A549 (cell line): ENCODE results near the gene JARID2. TPM values are rescaled to one million over a fixed set of nuclear protein-coding genes. Genes with fewer than 3 reads are reported as not detected.

Experiments used
- ATAC-seq, 2 experiments: fragments of 200-7000 bp in 1 of 2; fragments of >200 bp in 1 of 2; cut with Nextera tagmentation in 1 of 2; cut with Tn5 transposase in 1 of 2; 3 replicates each; pipeline versions ENCODE4 v1.8.0 to v1.9.1; 2018 to 2020; ENCODE audit warnings: mild to moderate bottlenecking in 1 of 2, moderate library complexity in 1 of 2
- CTCF ChIA-PET: fragments of 300-600 bp; sonication (Branson Sonifier 250); formaldehyde crosslinking; extraction: SDS; loops from one replicate; lab custom pipeline; 2021; ENCODE audit warnings: antibody characterized with exemption, inconsistent platforms; lab: Yijun Ruan, JAX
- POLR2A ChIA-PET: fragments of 350-600 bp; formaldehyde crosslinking; extraction: SDS; loops from one replicate; lab custom pipeline; 2021; ENCODE audit warnings: antibody characterized with exemption, inconsistent platforms; lab: Yijun Ruan, JAX
- DNase-seq, 2 experiments: peaks; one replicate each; pipeline versions ENCODE4 v3.0.0 to v3.0.0-alpha.2; 2011 to 2016; ENCODE audit warnings: low read depth in 1 of 2, low spot score in 1 of 2
- FAIRE-seq: peaks from 2 replicates; lab custom pipeline; 2011; peaks lifted over from hg19 to GRCh38; lab: Jason Lieb, UNC
- H3K27ac ChIP-seq, 2 experiments: fragments of >200 bp; sonication (Bioruptor Twin); formaldehyde crosslinking; 3 replicates each; pipeline ENCODE4 v1.5.1; 2016 to 2017
- H3K4me1 ChIP-seq: fragments of >200 bp; sonication (Bioruptor Twin); formaldehyde crosslinking; 3 replicates; pipeline ENCODE4 v1.6.1; 2016
- H3K4me2 ChIP-seq: fragments of >200 bp; sonication (Bioruptor Twin); formaldehyde crosslinking; 3 replicates; pipeline ENCODE4 v1.6.1; 2016
- H3K4me3 ChIP-seq: fragments of >200 bp; sonication (Bioruptor Twin); formaldehyde crosslinking; 3 replicates; pipeline ENCODE4 v1.5.1; 2016
- H3K9me3 ChIP-seq: fragments of >200 bp; sonication (Bioruptor Twin); formaldehyde crosslinking; 3 replicates; pipeline ENCODE4 v1.6.1; 2016
- ATOH8 ChIP-seq: fragments of 250-450 bp; sonication (Bioruptor Pico); IDR thresholded peaks from 2 replicates; pipeline ENCODE4 v1.5.0; 2020; ENCODE audit warnings: low read depth, mild to moderate bottlenecking, moderate library complexity
- BCL3 ChIP-seq: fragments of >200 bp; sonication (Bioruptor Twin); formaldehyde crosslinking; IDR thresholded peaks from 3 replicates; pipeline ENCODE4 v1.6.1; 2016
- BHLHE40 ChIP-seq: IDR thresholded peaks from 2 replicates; pipeline ENCODE4 v1.6.1; 2012; ENCODE audit warnings: low read depth, low read length, inconsistent platforms
- CEBPB ChIP-seq, 2 experiments: fragments of >200 bp in 1 of 2; sonication (Bioruptor Twin) in 1 of 2; formaldehyde crosslinking in 1 of 2; IDR thresholded peaks; 2 replicates each; pipeline ENCODE4 v1.6.1; 2012 to 2016
- CTCF ChIP-seq: fragments of >200 bp; sonication (Bioruptor Twin); formaldehyde crosslinking; IDR thresholded peaks from 3 replicates; pipeline ENCODE4 v1.5.1; 2016
- EHMT2 ChIP-seq: fragments of 200-600 bp; sonication (generic); IDR thresholded peaks from 2 replicates; pipeline ENCODE4 v1.6.1; 2016; ENCODE audit warnings: antibody characterized with exemption, low read depth, mild to moderate bottlenecking, moderate library complexity
- ELK1 ChIP-seq: fragments of 150-350 bp; IDR thresholded peaks from 2 replicates; pipeline ENCODE4 v1.6.1; 2014; ENCODE audit warnings: low read depth, mild to moderate bottlenecking, low read length
- FOSL2 ChIP-seq, 2 experiments: fragments of 450-650 bp in 1 of 2; fragments of >200 bp in 1 of 2; sonication (Bioruptor Twin) in 1 of 2; formaldehyde crosslinking; IDR thresholded peaks; 2 replicates each; pipeline versions ENCODE4 v1.5.0 to v1.6.1; 2016 to 2020; ENCODE audit warnings: mild to moderate bottlenecking in 1 of 2, moderate library complexity in 1 of 2
- HOXB13 ChIP-seq: fragments of 250-450 bp; sonication (Bioruptor Pico); IDR thresholded peaks from 2 replicates; pipeline ENCODE4 v1.5.0; 2020; ENCODE audit warnings: low read depth, mild to moderate bottlenecking, moderate library complexity
- HOXB5 ChIP-seq: fragments of 250-450 bp; sonication (Bioruptor Pico); IDR thresholded peaks from 2 replicates; pipeline ENCODE4 v1.5.0; 2020; ENCODE audit warnings: mild to moderate bottlenecking, moderate library complexity
- KDM1A ChIP-seq: fragments of 200-600 bp; sonication (generic); IDR thresholded peaks from 2 replicates; pipeline ENCODE4 v1.6.1; 2016; ENCODE audit warnings: low read depth, mild to moderate bottlenecking
- KDM5A ChIP-seq: fragments of 200-600 bp; sonication (generic); IDR thresholded peaks from 2 replicates; pipeline ENCODE4 v1.6.1; 2016; ENCODE audit warnings: antibody characterized with exemption, mild to moderate bottlenecking
- MYC ChIP-seq: IDR thresholded peaks from 2 replicates; pipeline ENCODE4 v1.6.1; 2012; ENCODE audit warnings: mild to moderate bottlenecking, inconsistent platforms, low read length, improper control_type of control experiment, borderline replicate concordance
- PBX3 ChIP-seq: IDR thresholded peaks from 2 replicates; pipeline ENCODE4 v1.6.1; 2012
- PHF8 ChIP-seq: fragments of 200-600 bp; sonication (generic); IDR thresholded peaks from 2 replicates; pipeline ENCODE4 v1.6.1; 2016; ENCODE audit warnings: low read depth, mild to moderate bottlenecking, antibody characterized with exemption, moderate library complexity, borderline replicate concordance
- POLR2A ChIP-seq: IDR thresholded peaks from 2 replicates; pipeline ENCODE4 v1.6.1; 2012; ENCODE audit warnings: mild to moderate bottlenecking, low read length
- RARB ChIP-seq: fragments of 250-450 bp; sonication (Bioruptor Pico); IDR thresholded peaks from 2 replicates; pipeline ENCODE4 v1.8.0; 2021; ENCODE audit warnings: mild to moderate bottlenecking, moderate library complexity
- RFX5 ChIP-seq: fragments of 450-650 bp; IDR thresholded peaks from 2 replicates; pipeline ENCODE4 v1.7.1; 2014; ENCODE audit warnings: antibody characterized with exemption, mild to moderate bottlenecking, moderate library complexity
- SMC3 ChIP-seq: fragments of >200 bp; sonication (Bioruptor Twin); formaldehyde crosslinking; IDR thresholded peaks from 3 replicates; pipeline ENCODE4 v1.6.1; 2018; ENCODE audit warnings: inconsistent platforms
- TFCP2L1 ChIP-seq: fragments of 250-450 bp; sonication (Bioruptor Pico); IDR thresholded peaks from 2 replicates; pipeline ENCODE4 v1.5.0; 2021; ENCODE audit warnings: mild to moderate bottlenecking
- USF2 ChIP-seq: fragments of 450-650 bp; IDR thresholded peaks from 2 replicates; pipeline ENCODE4 v1.6.1; 2014; ENCODE audit warnings: antibody characterized with exemption
- ZC3H11A ChIP-seq: fragments of 450-650 bp; IDR thresholded peaks from 2 replicates; pipeline ENCODE4 v1.6.1; 2014; ENCODE audit warnings: antibody characterized with exemption, mild to moderate bottlenecking
- ZFP36 ChIP-seq: fragments of 450-650 bp; IDR thresholded peaks from 2 replicates; pipeline ENCODE4 v1.6.1; 2014; ENCODE audit warnings: borderline replicate concordance; ENCODE audit not compliant: partially characterized antibody
- ZSCAN20 ChIP-seq: fragments of 250-450 bp; sonication (Bioruptor Pico); IDR thresholded peaks from 2 replicates; pipeline ENCODE4 v1.8.0; 2022; ENCODE audit warnings: mild to moderate bottlenecking, moderate library complexity
- WGBS: methylation state at CpG from one replicate; pipeline ENCODE4 v1.1.6; 2017; ENCODE audit errors: missing lambda C conversion rate; 5-methylcytosine and 5-hydroxymethylcytosine counted together
- polyA plus RNA-seq, 4 experiments: library from polyadenylated mRNA; depleted of rRNA in 3 of 4; stranded (reverse); fragments of >200 nt; fragmentation: RNase III in 1 of 4; extraction: RNeasy Plus Mini Kit Qiagen cat#74134 plus additional on column Dnase treatment in 1 of 4; gene quantifications; 2 replicates in 3 of 4; 3 replicates in 1 of 4; pipeline ENCODE4 v1.2.3, GENCODE V29; 2011 to 2017

The JARID2 gene
- polyA plus RNA-seq, 2 of the 4 experiments (the other 2 are of a cell fraction), result 7.8 to 8.3 TPM

GRCh38 chr6:15284743-15285142 lies 38.9 kb downstream of the JARID2 start:
- POLR2A ChIA-PET, result no interaction called here
- Histone ChIP-seq H3K4me2 (peak overlapping the region; percentile 15; the same call in 2 of the 3 replicates), H3K9me3 (no peaks in the 10 kb centered on the region)
- FAIRE-seq, result no peak
- WGBS, result 26% methylated on average over 1 of the region's 1 CpG
- peak in 1 of 2 experiments; percentile 19 for DNase-seq
- TF ChIP-seq BHLHE40, result no peak
- TF ChIP-seq MYC, result no peak
- no peak for TF ChIP-seq FOSL2 (IDR thresholded peaks at IDR 0.05)
- no peak for TF ChIP-seq FOSL2 (CRISPR knock-in tag; IDR thresholded peaks at IDR 0.05)
- TF ChIP-seq BCL3, result no peak
- no peak for TF ChIP-seq PHF8
- no peak for TF ChIP-seq PBX3
- no peak for TF ChIP-seq USF2
- TF ChIP-seq ZC3H11A, result no peak
- no peak for TF ChIP-seq ZSCAN20 (CRISPR knock-in tag)
- TF ChIP-seq KDM1A, result no peak
- TF ChIP-seq HOXB13 (CRISPR knock-in tag), result no peak
- TF ChIP-seq POLR2A, result no peak
- no peak for TF ChIP-seq EHMT2
- TF ChIP-seq SMC3, result no peak
- TF ChIP-seq HOXB5 (CRISPR knock-in tag), result no peak
- no peak for TF ChIP-seq RFX5
- no peak for TF ChIP-seq TFCP2L1 (CRISPR knock-in tag)
- no peak for TF ChIP-seq CTCF
- no peak for TF ChIP-seq CEBPB (IDR thresholded peaks at IDR 0.05)
- TF ChIP-seq, all 56 proteins: peak for 0
- peaks cover 47% of the 10 kb centered on the region for H3K4me1 ChIP-seq
- ATAC-seq, result no peak
- CTCF ChIA-PET, result interaction anchor here (0.7 kb wide), 1 partner anchor 33 kb away, joined by 3 read pairs; no protein-coding TSS in a partner anchor
- H3K4me3 ChIP-seq, result no peak overlapping the region
- peak overlapping the region; percentile 5 to 69; a peak in 4 of 6 replicates for H3K27ac ChIP-seq

- TF ChIP-seq KDM5A (no peak), CTCF (0 out of 3 replicates have a peak, but pooled peaks have one; percentile 10), ATOH8 (CRISPR knock-in tag) (no peak), RARB (CRISPR knock-in tag) (no peak), KDM1A (no peak), ELK1 (no peak), ZFP36 (no peak)
- H3K4me1 ChIP-seq, result peaks cover 36% of the 10 kb centered on the region; the same call in 2 of the 3 replicates
- 86% methylated on average over 3 of the region's 3 CpGs for WGBS
- ATAC-seq (no peak), FAIRE-seq (no peak), DNase-seq (no peak)
- peak overlapping the region; percentile 15; the same call in 2 of the 3 replicates for H3K4me2 ChIP-seq
- H3K4me3 ChIP-seq, result no peak overlapping the region
- H3K27ac ChIP-seq, result peak overlapping the region in 1 of 2 experiments; percentile 33; a peak in 1 of 6 replicates
- POLR2A ChIA-PET, result no interaction called here
- CTCF ChIA-PET, result interaction anchor here (0.7 kb wide), 1 partner anchor 32 kb away, joined by 3 read pairs; no protein-coding TSS in a partner anchor
- H3K9me3 ChIP-seq, result no peaks in the 10 kb centered on the region
Measured at GRCh38 chr6:15285682-15286294, 39.9 kb downstream of the JARID2 start.
